Lower leg skin (tissue), 4 donors: ENCODE data around the gene FSTL5. TPM values are rescaled to one million over a fixed set of nuclear protein-coding genes. Genes with fewer than 3 reads are reported as not detected.
"Not testable (repeated sequence)": the region's sequence is repeated elsewhere in the genome, so short reads cannot be mapped to it uniquely, and the experiment has no call there.

Source experiments
- DNase-seq, 2 donors: peaks; one replicate each; pipeline ENCODE4 v3.0.0-alpha.2; 2019; ENCODE audit warnings: low spot score in 2 of 2
- H3K4me3 ChIP-seq: fragments of 200-600 bp; sonication (generic); 2 replicates; pipeline ENCODE4 v1.5.1; 2017; ENCODE audit warnings: mild to moderate bottlenecking, low read depth; ENCODE audit not compliant: poor library complexity, severe bottlenecking
- CTCF ChIP-seq, 3 donors: fragments of 450-650 bp; IDR thresholded peaks; one replicate each; pipeline ENCODE4 v1.5.1; 2016; ENCODE audit warnings: antibody characterized with exemption in 3 of 3, mild to moderate bottlenecking in 3 of 3, moderate library complexity in 2 of 3
- POLR2A ChIP-seq, 2 donors: fragments of 450-650 bp; IDR thresholded peaks; one replicate each; pipeline ENCODE4 v1.6.1; 2016 to 2017; ENCODE audit warnings: antibody characterized with exemption in 2 of 2, mild to moderate bottlenecking in 1 of 2, moderate library complexity in 1 of 2
- WGBS, 2 donors: methylation state at CpG; one replicate each; pipeline ENCODE4 v1.1.5; 2018; 5-methylcytosine and 5-hydroxymethylcytosine counted together
- intact Hi-C: fragments of 100-400 bp; cut with DNase I; formaldehyde crosslinking; loops from one replicate; pipeline ENCODE4 v1.15.0; 2023; ENCODE audit warnings: low total_unique reads
- total RNA-seq, 4 donors: library from RNA; depleted of rRNA; stranded (reverse); fragments of >200 nt; gene quantifications; one replicate each; pipeline ENCODE4 v1.1.0, GENCODE V29; 2016

FSTL5 gene
- total RNA-seq, 4 donors from 2014 or later: not detected

- H3K4me3 ChIP-seq: no peak overlapping the region
- no peak for TF ChIP-seq CTCF (IDR thresholded peaks at IDR 0.05)
- TF ChIP-seq POLR2A (IDR thresholded peaks at IDR 0.05): no peak
- no peak for DNase-seq
- intact Hi-C loops: no loop called here
- WGBS, 2 donors: 53 to 64% methylated on average over 13 of the region's 13 CpGs
Observed at GRCh38 chr4:162116095-162116779, 47.6 kb downstream of the FSTL5 start.

- intact Hi-C loops: no loop called here
- H3K4me3 ChIP-seq: no peak overlapping the region
- TF ChIP-seq CTCF (IDR thresholded peaks at IDR 0.05) (no peak), POLR2A (IDR thresholded peaks at IDR 0.05) (no peak)
- 52 to 54% methylated on average over 3 of the region's 3 CpGs for WGBS, 2 donors
- DNase-seq: no peak
Observed at GRCh38 chr4:162115333-162115732, 48.5 kb downstream of the FSTL5 start.

- H3K4me3 ChIP-seq: no peak overlapping the region
- intact Hi-C loops: no loop called here
- no peak for DNase-seq
- TF ChIP-seq POLR2A (IDR thresholded peaks at IDR 0.05): no peak
- no peak for TF ChIP-seq CTCF (IDR thresholded peaks at IDR 0.05)
- 92 to 95% methylated on average over 4 of the region's 4 CpGs for WGBS, 2 donors
Observed at GRCh38 chr4:162111078-162111477, 52.7 kb downstream of the FSTL5 start.

DNA sequence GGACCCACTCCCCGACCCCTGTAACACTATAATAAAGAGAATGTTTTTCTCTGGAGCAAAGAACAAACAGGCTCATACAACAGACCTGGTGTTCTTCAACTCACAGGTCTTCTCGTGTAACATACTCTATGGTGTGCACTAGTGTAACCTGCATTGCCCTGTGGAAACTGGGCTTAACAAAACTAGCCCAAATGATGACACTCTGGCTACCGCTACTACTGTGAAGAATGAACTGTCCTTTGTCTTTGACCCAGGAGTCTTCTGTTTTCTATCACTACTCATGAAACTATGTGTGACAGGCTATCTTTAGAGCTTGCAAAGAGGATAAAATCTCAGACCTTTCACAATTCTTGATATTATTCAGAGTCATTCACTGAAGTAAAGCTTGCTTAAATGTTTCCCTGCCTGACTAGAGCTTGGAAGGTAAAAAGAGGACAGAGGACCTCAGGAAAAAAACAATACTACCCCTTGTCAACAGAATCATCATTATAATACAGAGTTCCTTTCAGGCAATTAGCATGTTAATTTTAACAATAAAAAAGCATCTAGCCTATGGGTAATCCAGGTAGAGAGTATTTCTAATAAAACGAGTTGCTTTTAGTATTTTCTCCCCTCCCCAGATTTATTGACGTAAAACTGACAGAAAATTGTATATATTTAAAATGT is 59.2 kb downstream of the FSTL5 start:
- intact Hi-C loops: no loop called here
- DNase-seq: no peak
- 63 to 64% methylated on average over 5 of the region's 5 CpGs for WGBS, 2 donors
- TF ChIP-seq CTCF (IDR thresholded peaks at IDR 0.05): no peak
- no peak for TF ChIP-seq POLR2A (IDR thresholded peaks at IDR 0.05)
- H3K4me3 ChIP-seq: no peak overlapping the region

DNA sequence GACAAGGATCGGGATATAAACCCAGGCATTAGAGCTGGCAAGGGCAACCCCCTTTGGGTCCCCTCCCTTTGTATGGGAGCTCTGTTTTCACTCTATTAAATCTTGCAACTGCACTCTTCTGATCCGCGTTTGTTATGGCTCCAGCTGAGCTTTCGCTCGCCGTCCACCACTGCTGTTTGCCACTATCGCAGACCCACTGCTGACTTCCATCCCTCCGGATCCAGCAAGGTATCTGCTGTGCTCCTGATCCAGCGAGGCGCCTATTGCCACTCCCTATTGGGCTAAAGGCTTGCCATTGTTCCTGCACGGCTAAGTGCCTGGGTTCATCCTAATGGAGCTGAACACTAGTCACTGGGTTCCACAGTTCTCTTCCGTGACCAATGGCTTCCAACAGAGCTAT is 59.9 kb downstream of the FSTL5 start:
- DNase-seq: peak in 1 of 2 donors; percentile 49

DNA sequence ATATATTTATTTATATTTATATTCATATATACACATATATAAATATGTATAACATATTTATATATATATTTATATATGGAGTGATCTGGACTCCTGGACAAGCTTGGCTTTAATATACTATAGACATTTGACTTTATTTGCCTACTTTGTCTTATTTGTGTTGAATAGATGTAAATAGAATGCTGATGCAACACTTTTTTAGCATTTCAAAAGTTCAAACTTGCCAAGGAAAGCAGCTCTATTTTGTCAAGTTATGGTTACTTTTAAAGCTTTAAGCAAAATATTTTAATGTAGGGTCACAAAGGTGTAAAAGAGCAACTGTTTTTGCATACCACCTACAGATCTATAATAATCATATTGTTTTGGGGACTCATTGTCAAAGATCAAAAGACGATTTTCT is 61.1 kb downstream of the FSTL5 start:
- DNase-seq: no peak
- H3K4me3 ChIP-seq: no peak overlapping the region
- intact Hi-C loops: no loop called here
- 74 to 78% methylated on average over 1 of the region's 1 CpG for WGBS, 2 donors
- TF ChIP-seq POLR2A (IDR thresholded peaks at IDR 0.05) (no peak), CTCF (IDR thresholded peaks at IDR 0.05) (no peak)

More for the DNA sequence above, 59.9 kb downstream of the FSTL5 start:
- H3K4me3 ChIP-seq, intact Hi-C loops: not testable (repeated sequence)
- 95 to 97% methylated on average over 12 of the region's 12 CpGs for WGBS, 2 donors
